IPS-15b (cell line): ENCODE measurements around the gene MGA.
"Not testable (repeated sequence)": the region's sequence is repeated elsewhere in the genome, so short reads cannot be mapped to it uniquely, and the experiment has no call there.

Experiments
- H3K27me3 ChIP-seq: one replicate; pipeline ENCODE4 v1.6.1; 2013; ENCODE audit warnings: low read length; ENCODE audit not compliant: control insufficient read depth, insufficient read depth
- H3K36me3 ChIP-seq: one replicate; pipeline ENCODE4 v1.6.1; 2013; ENCODE audit warnings: low read length; ENCODE audit not compliant: control insufficient read depth, insufficient read depth
- H3K4me1 ChIP-seq: one replicate; pipeline ENCODE4 v1.6.1; 2013; ENCODE audit warnings: mild to moderate bottlenecking, low read length; ENCODE audit not compliant: control insufficient read depth, insufficient read depth
- H3K4me3 ChIP-seq: one replicate; pipeline ENCODE4 v1.5.1; 2013; ENCODE audit warnings: low read depth, low read length
- H3K9ac ChIP-seq: one replicate; pipeline ENCODE4 v1.6.1; 2013; ENCODE audit warnings: low read depth, mild to moderate bottlenecking, low read length
- H3K9me3 ChIP-seq: one replicate; pipeline ENCODE4 v1.6.1; 2013; ENCODE audit warnings: mild to moderate bottlenecking, low read length; ENCODE audit not compliant: control insufficient read depth, insufficient read depth

MGA gene

GRCh38 chr15:41727143-41727542 is 66.9 kb downstream of the MGA start:
- H3K36me3 ChIP-seq = no peaks in the 10 kb centered on the region
- no peaks in the 10 kb centered on the region for H3K9me3 ChIP-seq
- H3K27me3 ChIP-seq = no peaks in the 10 kb centered on the region
- H3K4me1 ChIP-seq = no peaks in the 10 kb centered on the region
- H3K4me3 ChIP-seq = no peak overlapping the region
- no peak overlapping the region for H3K9ac ChIP-seq

- not testable (repeated sequence) for H3K9me3 ChIP-seq, H3K4me1 ChIP-seq, H3K36me3 ChIP-seq, H3K27me3 ChIP-seq, H3K9ac ChIP-seq, H3K4me3 ChIP-seq
Observed at GRCh38 chr15:41728061-41728460, 67.9 kb downstream of the MGA start.

DNA sequence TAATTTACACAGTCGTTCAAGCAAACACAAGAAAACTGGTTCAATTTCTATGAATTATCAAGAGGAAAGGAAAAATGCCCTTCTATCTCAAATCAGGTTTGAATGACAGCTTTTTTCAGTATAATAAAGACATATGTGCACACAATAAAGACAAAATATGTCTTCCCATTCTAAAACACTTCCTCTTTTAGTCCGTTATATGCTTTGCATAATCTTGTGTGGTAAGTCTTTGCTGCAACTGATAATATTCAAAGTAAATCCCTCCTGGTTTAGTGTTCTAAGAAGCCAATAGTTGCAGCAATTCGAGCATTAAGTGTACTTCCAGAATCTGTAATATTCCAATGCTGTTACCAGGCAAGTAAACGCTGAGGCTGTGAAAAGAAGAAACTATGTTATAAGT is 70.3 kb downstream of the MGA start:
- no peaks in the 10 kb centered on the region for H3K36me3 ChIP-seq
- no peaks in the 10 kb centered on the region for H3K27me3 ChIP-seq
- H3K4me1 ChIP-seq = no peaks in the 10 kb centered on the region
- no peaks in the 10 kb centered on the region for H3K9me3 ChIP-seq
- H3K4me3 ChIP-seq = no peak overlapping the region
- no peak overlapping the region for H3K9ac ChIP-seq

- Histone ChIP-seq H3K4me3 (no peak overlapping the region), H3K4me1 (no peaks in the 10 kb centered on the region), H3K9ac (no peak overlapping the region), H3K36me3 (peaks cover 8% of the 10 kb centered on the region), H3K9me3 (no peaks in the 10 kb centered on the region), H3K27me3 (no peaks in the 10 kb centered on the region)
Observed at GRCh38 chr15:41732483-41732882, 72.3 kb downstream of the MGA start.

DNA sequence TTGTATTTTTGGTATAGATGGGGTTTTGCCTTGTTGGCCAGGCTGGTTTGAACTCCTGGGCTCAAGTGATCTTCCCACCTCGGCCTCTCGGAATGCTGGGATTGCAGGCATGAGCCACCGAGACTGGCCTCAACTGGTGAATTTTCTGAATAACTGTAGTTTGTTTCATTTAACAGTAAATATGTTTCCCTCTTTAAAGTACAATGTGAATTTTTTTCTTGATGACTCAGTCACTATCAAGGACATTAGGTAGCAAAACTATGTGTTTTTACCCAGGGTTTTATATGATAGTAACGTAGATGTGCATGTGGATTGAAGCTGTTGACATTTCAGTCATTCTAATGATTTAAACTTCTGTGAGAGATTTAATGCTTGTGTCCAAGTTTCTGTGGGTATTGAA is 73.9 kb downstream of the MGA start:
- no peaks in the 10 kb centered on the region for H3K9me3 ChIP-seq

GRCh38 chr15:41735046-41735445 is 74.8 kb downstream of the MGA start:
- Histone ChIP-seq H3K36me3 (peaks cover 14% of the 10 kb centered on the region), H3K4me1 (no peaks in the 10 kb centered on the region), H3K27me3 (no peaks in the 10 kb centered on the region), H3K4me3 (no peak overlapping the region), H3K9me3 (no peaks in the 10 kb centered on the region), H3K9ac (no peak overlapping the region)

More for the DNA sequence above, 73.9 kb downstream of the MGA start:
- H3K27me3 ChIP-seq = no peaks in the 10 kb centered on the region
- H3K4me1 ChIP-seq = no peaks in the 10 kb centered on the region
- H3K36me3 ChIP-seq = peaks cover 12% of the 10 kb centered on the region
- no peak overlapping the region for H3K9ac ChIP-seq
- no peak overlapping the region for H3K4me3 ChIP-seq

DNA sequence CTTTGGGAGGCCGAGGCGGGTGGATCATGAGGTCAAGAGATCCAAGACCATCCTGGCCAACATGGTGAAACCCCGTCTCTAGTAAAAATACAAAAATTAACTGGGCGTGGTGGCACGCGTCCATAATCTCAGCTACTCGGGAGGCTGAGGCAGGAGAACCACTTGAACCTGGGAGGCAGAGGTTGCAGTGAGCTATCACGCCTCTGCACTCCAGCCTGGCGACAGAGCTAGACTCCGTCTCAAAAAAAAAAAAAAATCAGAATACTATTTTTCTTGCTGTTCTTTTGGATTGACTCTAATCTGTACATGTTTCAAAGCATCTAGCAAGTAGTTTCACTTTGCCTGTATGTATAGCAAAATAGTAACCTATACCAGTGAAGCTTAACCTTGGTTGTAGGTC is 75.3 kb downstream of the MGA start:
- H3K36me3 ChIP-seq = peaks cover 14% of the 10 kb centered on the region
- H3K9ac ChIP-seq, H3K4me1 ChIP-seq, H3K9me3 ChIP-seq, H3K27me3 ChIP-seq, H3K4me3 ChIP-seq: not testable (repeated sequence)

DNA sequence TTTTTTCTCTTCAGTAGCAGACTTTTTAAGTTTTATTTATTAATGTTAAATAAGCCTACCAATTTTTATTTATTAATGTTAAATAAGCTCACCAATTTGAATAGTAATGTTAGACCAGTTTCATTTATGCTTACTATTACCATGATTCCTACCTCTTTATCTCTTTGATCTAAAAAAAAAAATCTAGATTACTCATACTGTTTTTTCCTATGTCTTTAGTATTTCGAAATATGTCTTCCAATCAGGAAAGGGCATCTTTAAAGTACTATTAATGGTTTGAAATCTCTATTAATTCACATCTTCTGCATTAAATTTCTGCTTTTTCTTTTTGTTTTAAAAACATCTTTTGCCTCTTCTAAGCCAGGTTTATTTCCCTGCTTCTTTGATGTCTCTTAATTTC is 86.6 kb downstream of the MGA start:
- Histone ChIP-seq H3K27me3 (no peaks in the 10 kb centered on the region), H3K9ac (no peak overlapping the region), H3K4me3 (no peak overlapping the region), H3K36me3 (no peaks in the 10 kb centered on the region), H3K4me1 (no peaks in the 10 kb centered on the region), H3K9me3 (no peaks in the 10 kb centered on the region)

DNA sequence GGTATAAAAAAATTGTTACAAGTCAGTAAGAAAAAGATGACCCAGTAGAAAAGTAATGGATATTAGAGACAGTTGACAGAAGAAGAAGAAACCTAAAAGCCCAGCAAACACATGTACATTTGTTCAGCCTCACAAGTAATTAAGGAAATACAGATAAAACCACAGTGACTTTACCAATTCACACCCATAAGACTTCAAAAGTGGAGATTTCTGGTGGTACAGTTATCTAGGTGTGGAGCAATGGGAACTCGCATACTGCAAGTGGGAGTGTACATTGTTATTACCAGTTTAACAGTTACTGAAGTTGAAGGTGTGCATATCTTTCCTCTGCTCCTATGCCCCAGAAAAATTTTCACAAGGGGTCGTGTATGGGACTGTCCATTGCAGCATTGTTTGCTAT is 96.0 kb downstream of the MGA start:
- Histone ChIP-seq H3K27me3 (no peaks in the 10 kb centered on the region), H3K4me1 (no peaks in the 10 kb centered on the region), H3K9me3 (no peaks in the 10 kb centered on the region), H3K4me3 (no peak overlapping the region), H3K9ac (no peak overlapping the region), H3K36me3 (no peaks in the 10 kb centered on the region)

DNA sequence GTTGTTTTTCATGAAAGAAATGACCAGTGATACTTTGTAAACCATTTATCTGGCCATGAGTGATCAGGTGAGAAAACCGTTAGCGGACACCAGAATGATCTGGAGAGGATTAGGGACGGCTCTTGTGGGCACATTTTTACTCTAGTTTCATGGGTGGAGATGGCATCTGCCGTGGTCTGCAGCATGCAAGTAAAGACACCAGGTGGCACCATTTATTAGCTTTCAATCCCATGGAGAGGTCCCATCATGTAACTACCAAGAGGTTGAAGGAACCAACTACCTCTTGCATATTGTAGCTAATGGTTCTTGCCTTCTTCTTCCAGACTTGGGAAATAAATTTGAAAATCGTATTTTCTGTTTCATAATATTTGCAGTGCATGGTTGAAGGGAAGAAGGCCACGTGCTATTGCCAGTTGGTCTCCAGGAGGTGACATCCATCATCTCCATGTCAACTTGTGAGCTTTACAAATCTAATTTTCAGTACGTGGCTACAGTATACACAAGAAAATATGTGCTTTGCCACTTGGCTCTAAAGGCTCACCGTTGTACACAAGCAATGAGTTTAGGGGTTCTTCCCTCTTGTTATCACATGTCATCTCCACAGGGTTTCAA is 112.6 kb downstream of the MGA start:
- Histone ChIP-seq H3K9ac (no peak overlapping the region), H3K4me3 (no peak overlapping the region), H3K27me3 (no peaks in the 10 kb centered on the region), H3K9me3 (no peaks in the 10 kb centered on the region), H3K4me1 (peaks cover 19% of the 10 kb centered on the region), H3K36me3 (no peaks in the 10 kb centered on the region)

GRCh38 chr15:41773332-41773728 is 113.1 kb downstream of the MGA start:
- H3K9ac ChIP-seq = peak overlapping the region; percentile 61
- peaks cover 19% of the 10 kb centered on the region for H3K4me1 ChIP-seq
- H3K4me3 ChIP-seq = peak overlapping the region; percentile 86
- H3K27me3 ChIP-seq = no peaks in the 10 kb centered on the region
- no peaks in the 10 kb centered on the region for H3K9me3 ChIP-seq
- H3K36me3 ChIP-seq = no peaks in the 10 kb centered on the region

DNA sequence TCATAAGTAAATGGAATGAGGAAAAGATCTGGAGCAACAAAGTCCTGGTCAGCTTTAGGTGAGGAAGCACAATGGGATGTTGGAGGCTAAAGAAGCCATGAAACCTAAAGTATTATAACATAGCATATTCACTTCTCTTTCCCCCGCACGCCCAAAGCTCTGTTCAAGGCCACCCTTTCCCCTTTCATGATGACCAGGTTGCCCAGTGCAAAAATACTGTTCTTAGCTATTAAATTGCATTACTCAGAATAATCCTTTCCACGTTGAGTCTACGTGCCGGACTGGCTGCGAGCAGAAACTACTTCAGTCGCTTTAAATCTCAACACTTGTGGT is 113.5 kb downstream of the MGA start:
- no peaks in the 10 kb centered on the region for H3K36me3 ChIP-seq
- H3K9ac ChIP-seq = peak overlapping the region; percentile 61
- H3K27me3 ChIP-seq = no peaks in the 10 kb centered on the region
- H3K4me3 ChIP-seq = peak overlapping the region; percentile 86
- no peaks in the 10 kb centered on the region for H3K9me3 ChIP-seq
- H3K4me1 ChIP-seq = peaks cover 19% of the 10 kb centered on the region
